Smooth muscle cell of the brain vasculature (primary cell): ENCODE results near the gene RXRB.
A peak's percentile ranks its signal among the peaks of the same experiment; 100 is the strongest.
"Not testable (repeated sequence)": the region's sequence is repeated elsewhere in the genome, so short reads cannot be mapped to it uniquely, and the experiment has no call there.

Experiments
- DNase-seq: peaks from one replicate; pipeline ENCODE4 v3.0.0-alpha.2; 2012; ENCODE audit warnings: low read depth, low spot score

Gene RXRB

GRCh38 chr6:33200219-33201146 is at the start of gene RXRB, which contains the start of gene SLC39A7:
Gene RXRB, minus strand, starts transcription at chr6:33200665. Its CDS starts 189 bp downstream, at chr6:33200476.
Gene SLC39A7, plus strand, starts transcription at chr6:33200867. Its CDS starts 379 bp downstream, at chr6:33201246.
- DNase-seq: peak; percentile 100

- DNase-seq: no peak
Observed at GRCh38 chr6:33249732-33250630, 49.5 kb upstream of the RXRB start.

DNA sequence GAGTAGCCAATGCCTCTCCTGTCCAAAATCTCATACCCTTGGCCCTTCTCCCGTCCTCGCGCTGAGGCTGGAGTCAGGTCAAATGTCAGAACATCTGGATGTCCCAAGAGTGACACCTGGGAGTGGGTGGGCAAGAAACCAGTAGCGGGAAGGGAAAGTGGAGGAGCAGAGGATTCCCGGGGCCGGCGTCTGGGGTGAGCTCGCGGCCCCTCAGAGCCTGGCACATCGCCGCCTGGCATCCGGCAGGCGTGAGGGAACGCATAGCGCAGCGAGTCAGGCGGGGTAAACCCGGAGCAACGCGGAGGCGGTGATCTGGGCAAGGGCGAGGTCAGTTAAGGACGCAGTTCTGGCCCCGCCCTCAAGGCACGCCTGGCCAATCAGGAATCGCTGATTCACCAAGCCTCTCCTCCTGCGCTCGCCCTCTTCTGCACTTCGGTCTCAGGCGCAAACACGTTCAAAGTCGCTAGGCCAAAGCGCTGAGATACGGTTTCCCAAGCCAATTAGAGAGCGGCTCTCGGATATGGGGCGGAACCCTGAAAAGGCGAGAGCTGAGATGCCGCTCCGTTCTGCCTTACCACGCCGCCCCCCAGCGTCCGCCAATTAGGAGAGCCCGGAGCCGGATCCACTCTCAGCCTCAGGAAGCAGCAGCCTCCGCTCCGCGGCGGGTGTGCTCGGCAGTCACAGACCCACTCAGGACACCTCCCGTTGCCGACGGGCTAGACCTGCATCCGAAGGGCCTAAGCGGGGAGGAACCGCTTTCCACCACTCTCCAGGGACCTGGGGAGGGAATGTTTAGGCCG is 48.7 kb upstream of the RXRB start:
- DNase-seq: peak; percentile 97

DNA sequence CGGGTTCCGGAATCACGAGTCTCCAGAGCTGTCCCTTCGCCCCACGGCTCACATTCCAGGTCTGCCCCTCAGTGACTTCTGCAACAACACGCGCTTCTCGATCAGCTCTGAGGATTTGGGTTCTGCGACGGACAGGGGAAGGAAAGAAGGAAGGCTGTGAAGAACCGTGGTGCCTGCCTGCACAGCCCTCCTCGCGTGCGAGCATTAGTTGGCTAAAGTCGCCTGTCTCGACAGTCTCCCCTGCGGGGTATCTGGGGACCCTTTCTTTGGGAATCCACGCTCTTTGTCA is 48.1 kb upstream of the RXRB start:
- no peak for DNase-seq

DNA sequence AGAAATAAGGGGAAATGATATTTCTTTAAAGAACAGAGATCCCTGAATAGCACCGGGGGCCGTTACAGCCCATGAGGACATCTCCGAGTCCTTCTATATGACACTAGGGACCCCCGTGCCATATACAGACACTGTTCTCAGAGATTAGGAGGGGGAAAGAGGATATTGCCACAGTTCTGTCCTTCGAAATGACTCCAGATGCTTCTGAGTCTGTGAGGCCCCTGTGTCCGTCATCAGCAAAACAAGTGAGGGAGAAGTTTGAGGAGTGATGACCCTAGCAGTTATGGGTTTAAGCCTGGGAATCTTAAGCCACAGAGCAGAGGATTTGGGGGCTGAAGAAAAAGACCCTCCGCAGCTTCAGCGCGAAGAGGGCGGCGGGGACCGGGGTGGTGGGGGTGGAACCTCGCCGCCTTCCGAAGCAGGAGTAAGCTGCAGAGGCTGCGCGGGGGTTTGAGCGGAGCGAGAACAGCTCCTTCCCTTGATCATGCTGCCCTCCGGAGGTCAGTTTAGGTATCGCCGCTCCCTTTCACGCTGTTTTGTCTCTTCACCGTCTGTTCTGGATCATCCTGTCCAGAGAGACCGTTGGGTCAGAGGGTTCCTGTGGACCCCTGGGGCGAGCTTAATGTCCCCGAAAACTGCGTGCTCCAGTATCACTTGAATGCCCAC is 47.6 kb upstream of the RXRB start:
- DNase-seq: peak; percentile 70

GRCh38 chr6:33243476-33243875 is 43.0 kb upstream of the RXRB start:
- DNase-seq: no peak

DNA sequence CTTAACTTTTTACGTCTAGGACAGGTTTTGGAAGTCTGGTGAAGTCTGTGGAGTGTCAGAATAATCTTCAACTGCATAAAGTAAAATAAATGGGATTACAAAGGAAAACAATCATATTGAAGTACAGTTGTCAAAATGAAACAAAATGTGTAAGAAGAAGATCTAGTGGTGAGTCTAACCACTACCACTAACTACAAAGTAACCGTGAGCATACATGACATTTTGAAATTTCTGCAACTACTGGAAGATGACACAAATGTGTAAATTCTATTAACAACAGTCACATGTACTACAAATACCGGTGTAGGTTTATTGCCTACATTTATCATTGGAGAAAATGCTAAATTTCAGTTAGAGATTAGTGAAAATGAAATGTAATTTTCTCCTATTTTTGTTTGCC is 41.5 kb upstream of the RXRB start:
- DNase-seq: no peak

- DNase-seq: no peak
Observed at GRCh38 chr6:33237741-33238140, 37.3 kb upstream of the RXRB start.

DNA sequence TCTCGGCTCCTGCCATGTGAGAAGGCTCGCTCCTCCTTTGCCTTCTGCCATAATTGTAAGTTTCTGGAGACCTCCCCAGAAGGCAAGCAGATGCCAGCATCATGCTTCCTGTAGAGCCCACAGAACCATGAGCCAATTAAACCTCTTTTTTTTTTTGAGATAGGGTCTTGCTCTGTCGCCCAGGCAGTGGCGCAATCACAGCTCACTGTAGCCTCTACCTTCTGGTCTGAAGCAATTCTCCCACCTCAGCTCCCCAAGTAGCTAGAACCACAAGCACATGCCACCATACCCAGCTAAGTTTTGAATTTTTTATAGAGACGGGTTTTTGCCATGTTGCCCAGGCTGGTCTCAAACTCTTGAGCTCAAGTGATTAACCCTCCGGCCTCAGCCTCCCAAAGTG is 36.4 kb upstream of the RXRB start:
- no peak for DNase-seq

GRCh38 chr6:33236328-33236727 is 35.9 kb upstream of the RXRB start:
- DNase-seq: no peak

DNA sequence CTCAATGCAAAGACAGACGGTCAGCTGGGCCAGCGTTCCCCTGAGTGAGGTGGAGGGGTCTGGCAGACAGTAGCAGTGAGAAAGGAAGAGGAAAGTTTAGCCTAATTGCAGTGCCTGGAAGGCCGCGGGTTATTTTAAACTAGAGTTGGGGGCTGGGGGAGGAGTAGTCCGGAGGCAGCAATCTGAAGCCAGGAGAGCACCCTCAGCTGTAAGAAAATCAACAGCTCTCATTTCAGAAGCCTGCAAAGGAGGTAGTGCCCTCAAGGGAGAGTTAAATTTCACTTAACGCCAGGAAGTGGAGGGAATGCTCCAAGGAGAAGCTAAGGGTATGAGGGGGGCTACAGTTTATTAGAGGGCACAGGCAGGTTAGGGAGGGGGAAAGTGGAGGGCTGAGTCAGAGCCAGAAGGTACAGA is 34.8 kb upstream of the RXRB start:
- no peak for DNase-seq

DNA sequence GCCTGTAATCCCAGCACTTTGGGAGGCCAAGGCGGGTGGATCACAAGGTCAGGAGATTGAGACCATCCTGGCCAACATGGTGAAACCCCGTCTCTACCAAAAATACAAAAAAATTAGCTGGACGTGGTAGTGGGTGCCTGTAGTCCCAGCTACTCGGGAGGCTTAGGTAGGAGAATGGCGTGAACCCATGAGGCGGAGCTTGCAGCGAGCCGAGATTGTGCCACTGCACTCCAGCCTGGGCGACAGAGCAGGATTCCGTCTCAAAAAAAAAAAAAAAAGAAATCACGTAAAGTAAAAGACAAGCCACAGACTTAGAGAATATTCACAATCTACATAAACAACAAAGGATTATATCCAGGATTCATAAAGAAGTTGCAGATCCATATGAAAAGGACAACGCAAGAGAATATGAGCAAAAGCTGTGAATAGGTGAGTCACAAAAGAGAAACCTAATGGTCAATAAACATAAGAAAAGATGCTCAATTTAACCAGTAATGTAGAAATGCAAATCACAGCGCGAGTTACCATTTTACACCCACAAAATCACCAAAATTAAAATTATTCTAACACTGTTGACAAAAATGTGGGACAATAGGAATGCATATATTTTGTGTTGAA is 26.1 kb upstream of the RXRB start:
- not testable (repeated sequence) for DNase-seq

- no peak for DNase-seq
Observed at GRCh38 chr6:33217681-33218080, 17.2 kb upstream of the RXRB start.

GRCh38 chr6:33217246-33217645 is 16.8 kb upstream of the RXRB start:
- no peak for DNase-seq

GRCh38 chr6:33216117-33216649 is 15.7 kb upstream of the RXRB start:
- no peak for DNase-seq

DNA sequence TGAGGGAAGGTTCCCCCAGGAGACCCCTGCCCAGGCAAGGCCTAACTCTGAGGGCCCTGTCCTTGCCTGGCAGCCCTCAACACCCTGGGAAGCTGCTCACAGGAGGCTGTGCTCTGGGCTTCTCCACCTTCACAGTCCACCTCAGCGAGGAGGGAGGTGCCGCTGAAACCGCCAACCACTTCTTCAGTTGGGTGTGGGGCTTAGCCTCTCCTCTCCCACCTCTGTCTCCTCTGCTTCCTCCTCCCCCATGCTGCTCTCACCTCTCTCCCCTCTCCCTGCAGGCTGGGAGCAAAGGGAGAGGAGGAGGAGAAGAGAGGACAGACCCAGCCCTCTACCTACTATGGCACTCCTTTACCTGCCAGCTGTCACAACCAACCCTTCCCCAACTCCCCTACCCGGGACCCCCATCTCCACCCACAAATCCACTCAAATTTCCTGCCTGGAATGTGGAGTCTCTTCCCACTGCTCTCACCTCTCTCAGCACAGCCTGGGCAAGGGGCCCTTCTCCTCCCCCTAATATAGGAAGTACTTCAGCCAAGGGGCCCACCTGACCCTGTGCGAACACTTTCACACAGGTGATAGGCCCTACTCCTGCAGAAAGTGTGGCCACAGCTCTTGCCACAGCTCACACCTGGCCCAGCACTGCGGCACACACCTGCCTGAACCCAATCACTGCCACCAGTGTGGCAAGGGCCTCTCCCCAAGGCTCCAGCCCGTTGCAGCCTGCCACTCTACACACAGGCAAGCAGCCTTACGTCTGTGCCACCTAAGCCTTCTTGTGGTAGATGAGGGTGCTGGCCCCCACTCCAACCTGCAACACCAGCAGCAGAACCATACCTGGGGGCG is 15.0 kb upstream of the RXRB start:
- no peak for DNase-seq

- DNase-seq: no peak
Observed at GRCh38 chr6:33213989-33214335, 13.5 kb upstream of the RXRB start.

DNA sequence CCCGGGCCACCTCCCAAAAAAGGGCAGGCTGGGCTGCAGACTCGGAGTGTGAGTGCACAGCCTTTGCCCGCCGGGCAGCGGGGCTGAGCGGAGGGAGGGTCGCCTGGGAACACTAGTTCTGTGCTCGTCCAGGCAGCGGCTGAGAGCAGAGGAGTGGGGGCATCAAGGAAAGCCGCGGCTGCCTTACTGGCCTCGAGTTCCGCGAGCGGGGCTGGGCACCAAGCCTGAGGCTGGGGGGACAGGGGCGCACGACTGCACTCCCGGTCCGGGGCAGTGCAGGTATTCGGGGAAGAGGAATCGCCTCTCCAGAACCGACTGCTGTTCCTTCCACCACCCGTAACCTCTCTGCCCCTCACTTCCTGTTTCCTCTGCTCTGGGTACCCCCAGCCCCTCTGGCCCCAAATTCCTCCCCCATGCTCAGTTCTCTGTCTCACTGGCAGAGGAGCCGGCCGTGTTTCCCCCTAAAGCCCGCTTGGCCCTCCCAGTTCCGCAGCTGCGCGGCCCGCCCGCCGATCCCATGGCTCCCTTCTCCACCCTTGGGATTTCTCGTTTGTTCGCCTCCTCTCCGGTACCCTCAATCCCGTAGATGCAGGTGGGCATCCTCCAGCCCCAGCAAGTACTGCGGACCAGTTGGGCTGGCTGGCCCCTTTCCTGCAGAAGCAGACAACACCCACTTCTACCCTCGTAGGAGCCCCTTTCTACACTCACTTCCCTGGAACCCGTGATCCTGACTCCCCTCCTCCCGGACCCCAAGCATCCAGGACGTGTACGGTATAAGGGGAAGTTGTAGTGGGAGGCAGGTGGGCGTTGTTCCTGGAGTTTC is 12.9 kb upstream of the RXRB start:
- DNase-seq: no peak

DNA sequence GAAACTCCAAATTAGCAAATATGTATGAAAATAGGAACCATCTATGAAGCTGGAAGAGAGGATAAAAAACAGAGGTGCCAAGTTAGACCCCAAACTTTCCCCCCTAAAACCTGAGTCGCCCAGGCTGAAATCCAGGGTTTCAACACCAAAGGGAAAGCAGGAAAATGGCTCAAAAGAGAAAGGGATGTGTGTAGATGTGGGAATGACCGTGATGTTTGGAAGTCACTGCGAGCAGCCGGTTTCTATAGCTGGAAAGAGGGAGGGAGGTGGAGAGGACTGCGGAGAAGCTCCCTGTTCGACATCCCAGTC is 12.3 kb upstream of the RXRB start:
- no peak for DNase-seq
